GM04504 (cell line): ENCODE data around the gene NID1.
"Not testable (repeated sequence)": the region's sequence is repeated elsewhere in the genome, so short reads cannot be mapped to it uniquely, and the experiment has no call there.

Source experiments
- DNase-seq: peaks from one replicate; pipeline ENCODE4 v3.0.0-alpha.2; 2012; ENCODE audit warnings: low read depth

Gene NID1

DNA sequence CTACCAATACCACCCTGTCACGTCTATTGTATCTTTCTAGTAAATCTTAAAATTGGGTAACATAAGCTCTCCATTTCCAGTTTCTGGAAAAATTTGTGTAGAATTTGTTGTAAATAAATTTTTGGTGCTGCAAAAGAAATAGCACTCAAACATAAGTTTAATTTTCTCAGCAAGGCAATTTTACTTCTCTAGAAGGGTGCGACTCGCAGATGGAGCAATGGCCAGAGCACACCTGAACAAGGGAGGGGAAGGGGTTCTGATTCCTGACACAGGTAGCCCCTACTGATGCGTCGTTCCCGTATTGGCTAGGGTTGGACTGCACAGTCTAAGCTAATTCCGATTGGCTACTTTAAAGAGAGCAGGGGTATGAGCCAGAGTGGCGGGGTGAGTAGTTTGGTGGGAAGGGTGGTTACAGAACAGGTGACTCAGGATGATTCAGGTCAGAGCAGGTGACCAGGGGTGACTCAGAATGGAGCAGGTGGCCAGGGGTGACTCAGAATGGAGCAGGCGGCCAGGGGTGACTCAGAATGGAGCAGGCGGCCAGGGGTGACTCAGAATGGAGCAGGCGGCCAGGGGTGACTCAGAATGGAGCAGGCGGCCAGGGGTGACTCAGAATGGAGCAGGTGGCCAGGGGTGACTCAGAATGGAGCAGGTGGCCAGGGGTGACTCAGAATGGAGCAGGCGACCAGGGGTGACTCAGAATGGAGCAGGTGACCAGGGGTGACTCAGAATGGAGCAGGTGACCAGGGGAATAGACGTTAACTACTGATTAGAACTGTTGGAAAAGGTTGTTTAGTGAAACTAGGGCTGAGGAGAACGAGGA lies 32.0 kb upstream of the NID1 start:
- DNase-seq = not testable (repeated sequence)

DNA sequence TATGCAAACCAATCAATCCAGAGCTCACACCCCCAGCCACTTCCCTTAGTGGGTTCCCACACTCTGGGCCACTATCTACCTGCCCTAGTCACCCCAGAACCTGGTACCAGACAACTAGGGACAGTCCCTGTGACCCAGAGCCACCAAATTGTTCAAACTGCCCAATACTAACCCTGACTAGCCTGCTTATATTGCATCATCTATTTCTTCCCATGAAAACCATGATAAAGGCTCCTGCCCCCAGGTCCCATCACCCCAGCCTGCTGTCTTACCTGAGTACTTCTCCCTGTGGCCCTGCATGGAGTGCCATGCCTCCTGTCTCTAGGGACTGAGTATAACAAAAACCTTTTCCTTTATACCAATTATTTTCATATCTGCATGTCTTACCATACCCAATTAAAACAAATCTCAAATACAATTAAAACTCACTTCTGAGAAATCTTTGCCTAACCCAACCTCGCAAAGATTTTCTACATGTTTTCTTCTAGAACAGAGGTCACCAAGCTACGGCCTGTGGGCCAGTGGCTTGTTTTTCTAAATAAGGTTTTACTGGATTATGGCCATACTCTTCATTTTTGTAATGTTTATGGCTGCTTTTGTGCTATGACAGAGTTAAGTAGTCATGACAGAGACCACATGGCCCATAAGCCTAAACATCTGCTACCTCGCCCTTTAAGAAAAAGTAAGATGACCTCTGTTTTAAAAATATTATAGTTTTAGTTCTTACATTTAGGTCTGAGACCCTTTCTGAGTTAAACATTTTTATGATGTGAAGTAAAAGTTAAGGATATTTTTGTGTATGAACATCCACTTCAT lies 31.0 kb upstream of the NID1 start:
- no peak for DNase-seq

DNA sequence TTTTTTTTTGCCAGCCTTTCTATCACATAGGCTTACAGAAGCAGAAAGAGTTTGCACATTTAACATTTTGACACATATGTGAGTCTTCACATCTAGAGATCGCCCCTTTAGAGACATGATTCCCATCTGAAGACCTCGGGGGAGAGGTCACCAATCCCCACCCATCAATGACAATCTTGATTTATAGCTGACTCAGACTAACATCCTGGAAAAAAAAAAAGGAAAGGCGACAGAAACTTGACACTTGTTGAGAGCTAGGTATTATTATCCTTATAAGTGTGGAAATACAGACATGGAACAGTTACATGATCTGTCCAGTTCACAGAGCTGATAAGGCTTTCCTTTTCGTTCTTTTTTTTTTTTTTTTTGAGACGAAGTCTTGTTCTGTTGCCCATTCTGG lies 28.0 kb upstream of the NID1 start:
- DNase-seq = no peak

DNA sequence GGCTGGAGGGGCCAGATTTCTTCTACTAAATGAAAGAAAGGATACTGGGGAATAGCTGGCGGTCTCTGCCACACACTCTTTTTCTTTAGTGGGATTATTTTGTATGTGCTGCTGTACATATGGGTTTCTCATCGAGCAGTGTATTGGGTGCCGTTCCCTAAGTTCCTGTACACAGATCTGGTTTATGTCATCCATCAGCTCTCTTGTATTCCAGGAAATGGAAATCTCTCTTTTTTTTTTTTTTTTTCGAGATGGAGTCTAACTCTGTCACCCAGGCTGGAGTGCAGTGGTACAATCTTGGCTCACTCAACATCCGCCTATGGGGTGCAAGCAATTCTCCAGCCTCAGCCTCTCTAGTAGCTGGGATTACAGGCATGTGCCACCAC lies 27.0 kb upstream of the NID1 start:
- no peak for DNase-seq

DNA sequence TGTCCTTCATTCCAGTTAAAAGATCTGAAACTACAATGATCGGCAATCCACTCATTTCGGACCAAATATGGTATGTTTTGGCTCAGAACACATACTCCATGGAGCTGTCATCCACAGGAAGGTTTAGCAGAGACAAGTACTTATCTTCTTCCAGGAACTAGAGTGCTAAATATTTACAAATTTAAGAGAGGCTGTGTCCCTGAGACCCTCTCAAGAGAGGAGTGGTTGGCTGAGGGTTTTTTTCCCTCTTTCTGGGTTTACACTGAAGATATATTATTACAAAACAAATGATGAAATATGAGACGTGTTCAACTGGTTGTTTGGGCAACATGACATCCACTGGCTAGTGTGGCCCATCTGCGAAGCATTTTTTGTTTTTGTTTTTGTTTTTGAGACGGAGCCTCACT lies 25.9 kb upstream of the NID1 start:
- DNase-seq = no peak

DNA sequence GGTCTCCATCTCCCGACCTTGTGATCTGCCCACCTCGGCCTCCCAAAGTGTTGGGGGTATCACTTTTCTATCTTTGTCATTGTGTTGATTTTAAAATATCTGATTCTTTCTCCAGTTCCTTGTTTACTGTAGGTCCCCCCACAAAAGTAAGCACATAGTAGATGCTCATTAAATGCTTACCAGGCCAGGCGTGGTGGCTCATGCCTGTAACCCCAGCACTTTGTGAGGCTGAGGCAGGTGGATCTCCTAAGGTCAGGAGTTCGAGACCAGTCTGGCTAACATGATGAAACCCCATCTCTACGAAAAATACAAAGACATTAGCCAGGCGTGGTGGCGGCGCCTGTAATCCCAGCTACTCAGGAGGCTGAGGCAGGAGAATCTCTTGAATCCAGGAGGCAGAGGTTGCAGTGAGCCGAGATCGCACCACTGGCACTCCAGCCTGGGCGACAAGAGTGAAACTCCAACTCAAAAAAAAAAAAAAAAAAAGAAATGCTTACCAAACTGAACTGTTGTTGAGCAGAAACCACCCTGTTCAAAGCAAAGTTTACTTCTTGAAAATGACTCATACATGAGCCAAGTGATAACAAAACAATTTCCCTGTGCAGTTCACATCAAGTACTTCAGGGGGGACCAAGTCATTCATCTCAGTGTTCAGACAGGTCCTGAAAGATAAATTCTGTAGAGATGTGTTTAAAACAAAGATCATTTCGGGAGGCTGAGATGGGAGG lies 24.3 kb upstream of the NID1 start:
- DNase-seq = no peak

DNA sequence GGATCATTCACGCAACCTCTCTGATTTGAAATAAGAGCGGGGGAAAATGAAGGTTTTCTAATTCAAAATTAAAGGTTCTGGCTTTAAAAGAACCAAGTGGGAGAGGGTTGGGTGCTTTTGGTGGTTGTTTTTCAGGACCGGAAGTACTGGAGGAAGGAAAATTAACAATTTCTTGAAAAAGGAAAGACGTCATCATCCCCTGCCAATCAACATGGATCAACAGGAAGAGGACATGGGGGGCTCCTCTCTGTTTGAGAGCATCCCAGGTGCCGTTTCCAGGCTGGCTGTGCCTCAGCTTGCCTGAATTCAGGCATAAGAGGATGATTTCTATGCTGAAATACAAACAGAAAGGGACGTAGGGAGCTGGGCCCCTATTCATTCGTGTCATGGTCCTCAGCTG lies 21.6 kb upstream of the NID1 start:
- DNase-seq = no peak

DNA sequence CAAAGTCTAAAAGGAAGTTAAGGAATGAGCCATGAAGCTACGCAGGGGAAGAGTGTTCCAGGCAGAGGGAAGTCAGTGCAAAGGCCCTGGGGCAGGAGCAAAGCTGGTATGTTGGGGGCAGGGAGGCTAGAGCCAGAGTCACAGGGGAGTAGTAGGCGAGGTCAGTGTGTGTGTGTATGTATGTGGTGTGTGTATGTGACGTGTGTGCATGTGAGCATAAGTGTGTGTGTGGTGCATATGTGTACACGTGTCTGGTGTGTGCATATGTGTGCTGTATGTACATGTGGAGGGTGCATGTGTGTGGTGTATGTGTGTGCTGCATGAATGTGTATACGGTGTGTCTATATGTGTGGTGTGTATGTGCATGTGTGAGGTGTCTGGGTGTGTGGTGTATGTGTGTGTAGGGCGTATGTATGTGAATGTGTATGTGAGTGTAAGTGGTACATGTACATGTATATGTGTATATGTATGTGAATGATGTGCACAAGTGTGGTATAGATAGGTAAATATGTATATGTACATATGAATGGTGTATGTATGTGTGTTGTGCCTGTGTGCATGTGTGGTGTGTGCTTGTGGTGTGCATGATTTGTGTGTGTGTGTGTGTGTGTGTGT lies 20.8 kb upstream of the NID1 start:
- DNase-seq = no peak

DNA sequence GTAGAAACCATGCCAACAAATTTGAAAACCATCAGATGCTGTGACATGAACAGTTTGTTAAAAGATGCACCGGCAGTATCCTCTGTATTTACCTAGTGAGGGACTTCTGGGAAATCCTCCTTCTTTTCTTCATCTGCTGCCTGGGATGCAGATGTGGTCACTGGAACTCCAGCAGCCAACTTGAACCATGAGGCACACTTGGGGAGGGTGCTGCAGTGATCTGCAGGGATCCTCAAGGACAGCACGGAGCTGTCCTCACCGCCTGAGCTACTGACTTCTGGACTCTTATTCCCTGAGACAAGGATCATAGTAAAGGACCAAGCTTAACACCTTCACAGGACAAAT lies 19.5 kb upstream of the NID1 start:
- DNase-seq = no peak

DNA sequence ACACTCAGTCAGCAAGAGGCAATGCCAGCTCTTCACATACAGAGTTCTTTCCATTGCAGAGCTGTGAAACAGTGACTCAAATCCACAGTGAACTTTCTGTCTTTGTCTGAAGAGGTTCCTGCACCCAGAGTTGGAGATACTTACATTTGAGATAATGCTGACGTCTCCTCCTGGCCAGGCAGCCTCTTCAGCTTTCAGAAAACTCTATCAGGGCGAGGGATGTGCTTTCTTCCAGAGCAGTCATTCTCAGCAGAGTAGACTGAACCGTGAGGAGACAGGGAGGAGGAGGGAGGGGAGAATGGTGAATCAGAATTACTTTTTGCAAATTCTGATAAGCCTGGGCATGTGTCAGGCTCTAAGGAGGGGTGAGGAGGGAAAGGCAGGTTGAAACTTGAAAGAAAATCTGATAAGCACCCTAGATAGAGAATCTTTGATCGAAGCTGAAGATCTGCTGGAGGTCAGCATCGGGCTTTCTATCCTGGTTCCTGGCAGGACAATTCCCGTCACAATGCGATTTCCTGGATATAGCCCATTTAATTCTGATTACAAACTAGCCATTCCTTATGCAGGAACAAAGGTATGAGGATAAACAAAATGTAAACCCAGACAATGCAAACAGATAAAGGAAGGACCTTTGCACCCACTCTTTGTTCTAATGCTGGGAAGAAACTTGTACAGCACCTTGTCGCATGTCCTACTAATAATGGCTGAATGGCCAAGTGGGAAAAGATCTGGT lies 18.9 kb upstream of the NID1 start:
- DNase-seq = no peak

DNA sequence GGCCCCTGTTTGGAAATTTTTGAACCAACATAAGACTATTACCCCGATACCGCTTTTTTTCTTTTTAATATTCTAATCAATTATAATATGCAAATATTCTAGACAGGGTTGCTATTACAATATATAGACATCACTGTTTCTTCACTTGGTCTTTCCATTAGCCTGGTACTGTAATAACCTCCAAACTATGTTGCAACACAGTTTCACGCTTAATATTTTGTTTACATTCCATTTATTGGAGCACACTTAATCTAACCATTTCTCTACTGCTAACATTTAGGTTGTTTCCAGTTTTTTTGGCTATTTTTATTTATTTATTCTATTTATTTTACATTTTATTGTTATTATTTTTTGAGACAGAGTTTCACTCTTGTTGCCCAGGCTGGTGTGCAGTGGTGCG lies 17.6 kb upstream of the NID1 start:
- no peak for DNase-seq

DNA sequence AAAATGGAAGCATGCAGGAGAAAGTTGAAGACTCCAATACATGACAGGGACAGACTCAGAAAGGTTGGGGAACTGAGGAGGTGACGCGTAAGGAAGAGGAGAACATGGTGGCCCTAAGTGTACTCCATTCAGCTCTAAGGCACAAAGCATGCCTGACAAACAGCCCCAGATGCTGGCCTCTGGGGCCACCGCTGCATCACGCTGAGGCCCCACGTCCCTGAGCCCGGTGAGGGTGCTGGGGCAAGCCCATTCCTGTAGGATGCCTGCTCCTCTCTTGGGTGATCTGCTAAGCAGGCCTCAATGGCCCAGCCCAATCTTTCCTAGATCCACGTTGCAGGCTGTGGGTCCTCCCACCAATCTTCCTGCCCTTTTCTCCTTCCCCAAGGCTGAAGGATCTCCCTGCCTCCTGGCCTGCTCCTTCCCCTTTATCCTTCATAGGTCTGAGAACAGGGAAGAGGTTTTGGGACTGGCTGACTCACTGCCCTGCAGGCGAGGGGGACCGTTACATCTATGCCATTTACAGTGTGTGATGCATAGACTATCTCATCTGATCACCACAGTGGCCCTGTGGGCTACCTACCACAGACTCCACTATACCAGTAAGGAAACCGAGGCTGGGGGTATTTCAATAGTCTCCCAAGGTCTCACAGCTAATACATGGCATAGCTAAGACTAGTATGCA lies 16.8 kb upstream of the NID1 start:
- DNase-seq = no peak

DNA sequence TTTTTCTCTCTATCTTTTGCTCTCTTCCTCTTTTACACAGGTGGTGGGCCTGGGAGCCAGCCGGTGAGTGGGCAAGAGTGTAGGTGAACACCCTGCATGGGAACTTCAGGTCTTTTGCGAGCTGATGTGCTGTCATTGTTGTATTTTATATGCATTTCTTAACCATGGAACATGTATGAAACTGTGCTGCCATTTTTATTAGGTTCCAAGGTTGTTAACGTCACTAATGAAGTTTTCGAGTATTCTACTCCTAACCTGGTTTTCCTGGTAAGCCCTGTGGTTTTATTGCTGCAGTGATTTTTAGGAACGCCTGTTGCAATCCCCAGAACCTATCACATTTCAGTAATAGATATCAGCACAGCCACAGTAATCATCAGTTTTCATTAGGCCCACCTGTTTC lies 14.8 kb upstream of the NID1 start:
- DNase-seq = no peak

DNA sequence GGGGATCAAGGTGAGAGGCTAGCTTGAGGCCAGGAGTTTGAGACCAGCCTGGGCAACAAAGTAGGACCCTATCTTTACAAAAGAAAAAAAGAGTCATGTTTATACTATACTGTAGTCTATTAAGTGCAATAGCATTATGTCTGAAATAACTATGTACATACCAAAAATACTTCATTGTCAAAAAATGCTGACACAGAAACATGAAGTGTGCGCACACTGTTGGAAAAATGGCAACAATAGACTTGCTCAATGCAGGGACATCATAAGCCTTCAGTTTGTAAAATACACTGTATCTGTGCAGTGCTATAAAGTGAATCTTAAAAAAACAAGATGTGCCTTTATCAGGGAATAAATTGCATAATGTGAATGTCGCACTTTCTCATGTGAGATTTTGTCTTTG lies 14.1 kb upstream of the NID1 start:
- DNase-seq = no peak

DNA sequence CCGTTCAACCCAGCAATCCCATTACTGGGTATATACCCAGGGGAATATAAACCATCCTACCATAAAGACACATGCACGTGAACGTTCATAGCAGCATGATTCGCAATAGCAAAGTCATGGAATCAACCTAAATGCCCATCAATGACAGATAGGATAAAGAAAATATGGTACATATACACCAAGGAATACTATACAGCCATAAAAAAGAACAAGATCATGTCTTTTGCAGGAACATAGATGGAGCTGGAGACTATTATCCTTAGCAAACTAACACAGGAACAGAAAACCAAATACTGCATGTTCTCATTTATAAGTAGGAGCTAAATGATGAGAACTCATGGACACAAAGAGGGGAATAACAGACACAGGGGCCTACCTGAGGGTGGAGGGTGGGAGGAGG lies 13.2 kb upstream of the NID1 start:
- not testable (repeated sequence) for DNase-seq

DNA sequence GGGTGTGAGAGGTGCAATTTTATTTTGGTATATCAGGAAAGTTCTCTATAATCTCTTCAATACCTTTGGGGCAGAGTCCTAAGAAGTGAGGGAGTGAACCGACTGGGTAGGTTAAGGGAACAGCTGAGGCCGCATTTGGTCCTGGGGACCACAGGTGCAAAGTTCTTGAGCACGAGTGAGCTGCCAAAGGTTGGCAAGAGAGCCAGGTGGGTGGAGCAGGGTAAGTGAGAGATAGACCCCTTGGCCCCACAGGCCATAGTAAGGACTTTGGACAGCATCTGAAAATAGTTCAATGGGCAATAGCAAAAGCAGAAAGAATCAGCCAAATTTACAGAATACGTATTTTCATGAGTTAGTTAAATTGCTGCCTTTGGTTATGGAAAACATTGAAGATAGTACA lies 11.0 kb upstream of the NID1 start:
- DNase-seq = no peak

DNA sequence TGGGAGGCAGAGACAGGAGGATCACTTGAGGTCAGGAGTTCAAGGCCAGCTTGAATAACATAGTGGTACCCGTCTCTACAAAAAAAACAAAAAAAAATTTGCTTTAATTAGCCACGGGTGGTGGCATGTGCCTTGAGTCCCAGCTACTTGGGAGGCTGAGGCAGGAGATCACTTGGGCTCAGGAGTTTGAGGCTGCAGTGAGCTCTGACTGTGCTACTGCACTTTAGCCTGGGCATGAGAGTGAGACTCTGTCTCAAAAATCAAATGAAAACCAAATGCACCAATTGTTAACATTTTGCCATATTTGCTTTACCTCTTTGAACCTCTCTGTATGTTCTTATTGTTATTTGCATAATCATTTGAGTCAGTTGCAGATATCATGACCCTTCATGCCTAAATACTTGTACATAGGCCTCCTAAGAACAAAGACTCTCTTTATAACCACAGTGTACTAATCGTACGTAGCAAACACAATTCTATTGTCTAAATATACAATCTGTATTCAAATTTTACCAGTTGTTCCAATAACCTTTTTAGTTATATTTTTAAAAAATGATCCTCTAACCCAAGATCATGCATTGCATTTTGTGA lies 8.5 kb upstream of the NID1 start:
- DNase-seq = no peak

DNA sequence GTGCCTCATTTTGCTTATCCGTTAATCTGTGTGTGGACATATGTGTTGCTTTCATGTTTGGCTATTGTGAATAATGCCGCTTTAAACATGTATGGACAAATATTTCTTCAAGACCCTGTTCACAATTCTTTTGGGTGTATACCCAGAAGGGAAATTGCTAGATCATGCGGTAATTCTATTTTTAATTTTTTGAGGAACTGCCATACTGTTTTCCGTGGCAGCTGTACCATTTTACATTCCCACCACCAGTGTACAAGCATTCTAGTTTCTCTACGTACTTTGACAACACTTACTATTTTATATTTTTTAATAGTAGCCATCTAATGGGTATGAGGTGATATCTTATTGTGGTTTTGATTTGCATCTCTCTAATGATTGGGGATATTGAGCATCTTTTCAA lies 7.1 kb upstream of the NID1 start:
- DNase-seq = no peak

DNA sequence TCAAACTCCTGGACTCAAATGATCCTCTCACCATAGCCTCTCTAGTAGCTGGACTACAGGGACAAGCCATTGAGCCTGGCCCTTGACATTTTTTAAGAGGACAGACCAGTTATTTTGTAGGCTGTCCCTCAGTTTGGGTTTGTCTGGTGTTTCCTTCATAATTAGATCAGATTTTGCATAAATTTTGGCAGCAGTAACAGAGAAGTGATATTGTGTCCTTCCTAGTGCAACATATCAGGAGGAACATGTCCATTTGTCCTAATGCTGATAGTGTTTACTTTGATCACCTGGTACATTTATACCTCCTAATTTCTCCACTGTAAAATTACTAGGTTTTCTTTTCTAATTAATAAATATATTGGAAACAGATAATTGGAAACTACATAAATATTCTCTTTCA lies 5.9 kb upstream of the NID1 start:
- DNase-seq = no peak

DNA sequence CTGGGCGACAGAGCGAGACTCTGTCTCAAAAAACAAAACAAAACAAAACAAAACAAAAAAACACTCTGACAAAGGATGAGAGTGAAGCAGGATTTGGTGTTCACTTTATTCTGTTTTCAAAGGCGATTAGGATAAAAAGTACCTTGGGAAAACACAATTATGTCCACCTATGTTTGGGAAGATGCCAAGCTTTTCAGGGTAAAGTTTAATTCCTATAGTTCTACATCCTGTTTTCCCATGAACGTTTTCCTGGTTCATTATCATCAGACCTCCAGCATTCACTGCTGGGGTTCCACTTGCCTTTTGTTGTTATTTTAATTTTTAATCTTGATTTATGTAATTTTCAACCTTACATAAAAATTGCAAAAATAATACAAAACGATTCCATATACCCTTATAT lies 4.9 kb upstream of the NID1 start:
- DNase-seq = no peak
